Central memory CD8-positive, alpha-beta T cell (primary cell): ENCODE results near the gene ZNF618.

Experiments
- ATAC-seq: fragments of 150-1000 bp; cut with Tn5 transposase; replicated peaks from 2 replicates; pipeline ENCODE4 v1.10.0; 2022; ENCODE audit warnings: mild to moderate bottlenecking, moderate FRiP score, moderate number of reproducible peaks; ENCODE audit not compliant: poor library complexity, severe bottlenecking; ENCODE audit errors: extremely low read depth
- DNase-seq, 2 donors: peaks; one replicate each; pipeline ENCODE4 v3.0.0; 2021; ENCODE audit warnings: low spot score in 2 of 2
- H3K27ac Mint-ChIP-seq: one replicate; pipeline ENCODE4 v1.8.0; 2022; ENCODE audit warnings: low read depth, mild to moderate bottlenecking, moderate library complexity, mixed read lengths
- H3K27me3 Mint-ChIP-seq: one replicate; pipeline ENCODE4 v1.8.0; 2022; ENCODE audit warnings: mixed read lengths
- H3K36me3 Mint-ChIP-seq: one replicate; pipeline ENCODE4 v1.8.0; 2022; ENCODE audit warnings: mild to moderate bottlenecking, moderate library complexity, mixed read lengths; ENCODE audit not compliant: insufficient read depth
- H3K4me1 Mint-ChIP-seq: one replicate; pipeline ENCODE4 v1.8.0; 2022; ENCODE audit warnings: mixed read lengths
- H3K4me3 Mint-ChIP-seq: one replicate; pipeline ENCODE4 v1.8.0; 2022; ENCODE audit warnings: mild to moderate bottlenecking, moderate library complexity, mixed read lengths
- H3K9me3 Mint-ChIP-seq: one replicate; pipeline ENCODE4 v1.8.0; 2022; ENCODE audit warnings: mixed read lengths

ZNF618 gene

GRCh38 chr9:113978725-113979342 is 102.7 kb downstream of the ZNF618 start:
- DNase-seq (no peak), ATAC-seq (no peak)
- Mint-ChIP-seq H3K27ac (no peak overlapping the region), H3K27me3 (peaks cover 9% of the 10 kb centered on the region), H3K4me1 (no peaks in the 10 kb centered on the region), H3K36me3 (peaks cover 4% of the 10 kb centered on the region), H3K9me3 (no peaks in the 10 kb centered on the region), H3K4me3 (no peak overlapping the region)

GRCh38 chr9:113979343-113980127 is 103.4 kb downstream of the ZNF618 start:
- Mint-ChIP-seq H3K27me3 (peaks cover 9% of the 10 kb centered on the region), H3K9me3 (no peaks in the 10 kb centered on the region), H3K4me1 (no peaks in the 10 kb centered on the region), H3K4me3 (no peak overlapping the region), H3K27ac (no peak overlapping the region), H3K36me3 (peaks cover 4% of the 10 kb centered on the region)
- DNase-seq: no peak
- ATAC-seq: no peak

- H3K4me3 Mint-ChIP-seq: no peak overlapping the region
- no peak overlapping the region for H3K27ac Mint-ChIP-seq
- no peak for ATAC-seq
Observed at GRCh38 chr9:113984639-113985380, 108.7 kb downstream of the ZNF618 start.

GRCh38 chr9:113985968-113986585 is 110.0 kb downstream of the ZNF618 start:
- ATAC-seq: no peak
- DNase-seq: no peak
- H3K9me3 Mint-ChIP-seq: no peaks in the 10 kb centered on the region
- peaks cover 12% of the 10 kb centered on the region for H3K27me3 Mint-ChIP-seq
- peaks cover 11% of the 10 kb centered on the region for H3K4me1 Mint-ChIP-seq
- H3K27ac Mint-ChIP-seq: no peak overlapping the region
- no peak overlapping the region for H3K4me3 Mint-ChIP-seq
- no peaks in the 10 kb centered on the region for H3K36me3 Mint-ChIP-seq

More at GRCh38 chr9:113984639-113985380, 108.7 kb downstream of the ZNF618 start:
- Mint-ChIP-seq H3K9me3 (no peaks in the 10 kb centered on the region), H3K4me1 (peaks cover 5% of the 10 kb centered on the region), H3K27me3 (peaks cover 4% of the 10 kb centered on the region), H3K36me3 (no peaks in the 10 kb centered on the region)
- no peak for DNase-seq

- no peak for DNase-seq
- Mint-ChIP-seq H3K27me3 (peaks cover 12% of the 10 kb centered on the region), H3K9me3 (no peaks in the 10 kb centered on the region), H3K4me1 (peaks cover 11% of the 10 kb centered on the region), H3K27ac (no peak overlapping the region), H3K36me3 (no peaks in the 10 kb centered on the region), H3K4me3 (no peak overlapping the region)
- ATAC-seq: no peak
Observed at GRCh38 chr9:113986931-113987330, 110.8 kb downstream of the ZNF618 start.

- H3K27ac Mint-ChIP-seq: no peak overlapping the region
- peaks cover 12% of the 10 kb centered on the region for H3K27me3 Mint-ChIP-seq
- DNase-seq: no peak
- H3K4me1 Mint-ChIP-seq: peaks cover 11% of the 10 kb centered on the region
- H3K9me3 Mint-ChIP-seq: no peaks in the 10 kb centered on the region
- no peak overlapping the region for H3K4me3 Mint-ChIP-seq
- no peaks in the 10 kb centered on the region for H3K36me3 Mint-ChIP-seq
- no peak for ATAC-seq
Observed at GRCh38 chr9:113987526-113987925, 111.4 kb downstream of the ZNF618 start.

- Mint-ChIP-seq H3K27me3 (peaks cover 12% of the 10 kb centered on the region), H3K9me3 (no peaks in the 10 kb centered on the region), H3K4me1 (peaks cover 16% of the 10 kb centered on the region), H3K36me3 (no peaks in the 10 kb centered on the region), H3K4me3 (no peak overlapping the region), H3K27ac (no peak overlapping the region)
- ATAC-seq (no peak), DNase-seq (no peak)
Observed at GRCh38 chr9:113988385-113989016, 112.4 kb downstream of the ZNF618 start.

- no peak overlapping the region for H3K4me3 Mint-ChIP-seq
- ATAC-seq: no peak
- no peak for DNase-seq
Observed at GRCh38 chr9:113989017-113989713, 113.1 kb downstream of the ZNF618 start.

GRCh38 chr9:113989714-113990569 is 113.8 kb downstream of the ZNF618 start:
- H3K36me3 Mint-ChIP-seq: no peaks in the 10 kb centered on the region
- H3K4me3 Mint-ChIP-seq: no peak overlapping the region
- H3K27me3 Mint-ChIP-seq: peaks cover 12% of the 10 kb centered on the region
- ATAC-seq (no peak), DNase-seq (no peak)
- no peak overlapping the region for H3K27ac Mint-ChIP-seq
- no peaks in the 10 kb centered on the region for H3K9me3 Mint-ChIP-seq
- H3K4me1 Mint-ChIP-seq: peaks cover 16% of the 10 kb centered on the region

More at GRCh38 chr9:113989017-113989713, 113.1 kb downstream of the ZNF618 start:
- no peaks in the 10 kb centered on the region for H3K36me3 Mint-ChIP-seq
- H3K4me1 Mint-ChIP-seq: peaks cover 16% of the 10 kb centered on the region
- H3K27ac Mint-ChIP-seq: no peak overlapping the region
- H3K27me3 Mint-ChIP-seq: peaks cover 12% of the 10 kb centered on the region
- H3K9me3 Mint-ChIP-seq: no peaks in the 10 kb centered on the region

GRCh38 chr9:113990570-113990907 is 114.4 kb downstream of the ZNF618 start:
- DNase-seq (no peak), ATAC-seq (no peak)
- Mint-ChIP-seq H3K36me3 (peaks cover 2% of the 10 kb centered on the region), H3K27ac (no peak overlapping the region), H3K4me1 (peaks cover 16% of the 10 kb centered on the region), H3K4me3 (no peak overlapping the region), H3K27me3 (peaks cover 12% of the 10 kb centered on the region), H3K9me3 (no peaks in the 10 kb centered on the region)

- Mint-ChIP-seq H3K4me1 (peaks cover 16% of the 10 kb centered on the region), H3K36me3 (peaks cover 2% of the 10 kb centered on the region), H3K9me3 (no peaks in the 10 kb centered on the region), H3K4me3 (no peak overlapping the region), H3K27me3 (peaks cover 12% of the 10 kb centered on the region), H3K27ac (no peak overlapping the region)
- DNase-seq (no peak), ATAC-seq (no peak)
Observed at GRCh38 chr9:113990975-113991471, 114.9 kb downstream of the ZNF618 start.
